DMS53 treated with DMSO at 0.1 percent for 48 hours (cell line): ENCODE data around the gene LRP1.

Experiments used
- DNase-seq: peaks from one replicate; lab custom pipeline; 2025; ENCODE audit not compliant: unreplicated experiment; lab: John Stamatoyannopoulos, UW

The LRP1 gene

DNA sequence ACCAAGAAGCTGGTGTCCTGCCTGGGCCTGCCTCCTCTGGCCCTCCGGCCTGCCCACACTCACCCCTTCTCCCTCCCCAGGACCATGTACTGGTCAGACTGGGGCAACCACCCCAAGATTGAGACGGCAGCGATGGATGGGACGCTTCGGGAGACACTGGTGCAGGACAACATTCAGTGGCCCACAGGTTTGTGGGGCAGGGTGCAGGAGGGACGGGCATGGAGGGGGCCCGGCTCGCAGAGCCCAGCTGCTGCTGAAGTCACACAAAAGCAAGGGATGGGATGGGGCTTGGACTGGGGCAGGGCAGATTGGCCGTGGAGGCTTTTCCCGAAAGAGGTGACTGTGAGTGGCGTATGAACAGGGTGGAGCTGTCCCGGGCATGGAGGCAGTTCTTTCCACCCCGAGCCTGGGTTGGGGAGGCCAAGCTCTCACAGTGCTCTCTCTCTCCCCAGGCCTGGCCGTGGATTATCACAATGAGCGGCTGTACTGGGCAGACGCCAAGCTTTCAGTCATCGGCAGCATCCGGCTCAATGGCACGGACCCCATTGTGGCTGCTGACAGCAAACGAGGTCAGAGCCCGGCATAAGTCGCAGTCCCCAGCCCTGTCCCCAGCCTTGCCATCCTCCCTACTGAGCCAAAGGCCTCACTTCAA, 80.5 kb downstream of the LRP1 start:
- no peak for DNase-seq

DNA sequence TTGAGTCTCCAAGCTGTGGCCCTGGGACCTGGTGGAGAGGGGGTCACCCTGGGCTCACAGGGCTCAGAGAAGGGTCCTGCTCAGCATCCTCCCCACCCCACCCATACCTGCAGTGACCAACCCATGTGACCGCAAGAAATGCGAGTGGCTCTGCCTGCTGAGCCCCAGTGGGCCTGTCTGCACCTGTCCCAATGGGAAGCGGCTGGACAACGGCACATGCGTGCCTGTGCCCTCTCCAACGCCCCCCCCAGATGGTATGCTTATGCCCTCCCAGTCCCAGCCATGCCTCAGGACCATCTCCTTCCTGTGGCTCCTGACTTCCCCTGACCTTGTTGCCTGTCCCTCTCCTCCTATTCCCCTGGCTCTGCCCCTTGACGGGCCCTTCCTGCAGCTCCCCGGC, 81.6 kb downstream of the LRP1 start:
- DNase-seq: no peak

DNA sequence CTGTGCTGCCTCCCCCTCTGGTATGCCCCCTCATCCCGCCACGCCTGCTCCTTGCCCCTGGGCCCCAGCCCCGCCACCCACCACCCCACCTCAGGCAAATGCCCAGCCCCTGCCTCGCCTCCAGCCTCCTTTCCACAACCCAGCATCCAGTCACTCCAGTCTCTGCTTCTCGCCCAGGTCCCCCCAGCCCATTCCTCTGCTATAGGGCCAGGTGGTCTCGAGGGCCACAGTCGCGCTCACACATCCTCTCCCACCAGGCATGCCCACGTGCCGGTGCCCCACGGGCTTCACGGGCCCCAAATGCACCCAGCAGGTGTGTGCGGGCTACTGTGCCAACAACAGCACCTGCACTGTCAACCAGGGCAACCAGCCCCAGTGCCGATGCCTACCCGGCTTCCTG, 82.2 kb downstream of the LRP1 start:
- DNase-seq: no peak

DNA sequence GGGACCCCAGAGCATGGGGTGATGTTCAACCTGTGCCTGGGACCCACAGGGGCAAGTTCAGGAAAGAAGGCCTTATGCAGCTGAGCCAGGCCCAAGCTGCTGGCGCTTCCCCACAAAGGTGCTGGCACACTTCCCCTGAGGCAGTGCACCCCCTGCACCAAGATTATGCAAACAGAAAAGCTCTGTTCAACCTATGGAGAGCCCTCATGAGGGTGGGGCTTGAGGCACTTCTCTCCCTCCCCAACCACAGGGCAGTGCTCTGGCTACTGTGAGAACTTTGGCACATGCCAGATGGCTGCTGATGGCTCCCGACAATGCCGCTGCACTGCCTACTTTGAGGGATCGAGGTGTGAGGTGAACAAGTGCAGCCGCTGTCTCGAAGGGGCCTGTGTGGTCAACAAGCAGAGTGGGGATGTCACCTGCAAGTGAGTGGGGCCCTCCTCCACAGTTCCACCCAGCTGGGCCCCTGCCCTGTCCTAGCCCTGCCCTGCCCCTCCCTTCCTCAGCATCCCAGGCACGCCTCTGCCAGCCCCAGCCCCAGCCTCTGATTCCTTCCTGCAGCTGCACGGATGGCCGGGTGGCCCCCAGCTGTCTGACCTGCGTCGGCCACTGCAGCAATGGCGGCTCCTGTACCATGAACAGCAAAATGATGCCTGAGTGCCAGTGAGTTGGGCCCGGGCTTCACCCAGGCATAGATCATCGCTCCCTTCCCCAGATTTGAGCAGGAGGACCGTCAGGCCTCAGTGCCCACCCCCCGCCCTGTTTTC, 82.8 kb downstream of the LRP1 start:
- DNase-seq: no peak

DNA sequence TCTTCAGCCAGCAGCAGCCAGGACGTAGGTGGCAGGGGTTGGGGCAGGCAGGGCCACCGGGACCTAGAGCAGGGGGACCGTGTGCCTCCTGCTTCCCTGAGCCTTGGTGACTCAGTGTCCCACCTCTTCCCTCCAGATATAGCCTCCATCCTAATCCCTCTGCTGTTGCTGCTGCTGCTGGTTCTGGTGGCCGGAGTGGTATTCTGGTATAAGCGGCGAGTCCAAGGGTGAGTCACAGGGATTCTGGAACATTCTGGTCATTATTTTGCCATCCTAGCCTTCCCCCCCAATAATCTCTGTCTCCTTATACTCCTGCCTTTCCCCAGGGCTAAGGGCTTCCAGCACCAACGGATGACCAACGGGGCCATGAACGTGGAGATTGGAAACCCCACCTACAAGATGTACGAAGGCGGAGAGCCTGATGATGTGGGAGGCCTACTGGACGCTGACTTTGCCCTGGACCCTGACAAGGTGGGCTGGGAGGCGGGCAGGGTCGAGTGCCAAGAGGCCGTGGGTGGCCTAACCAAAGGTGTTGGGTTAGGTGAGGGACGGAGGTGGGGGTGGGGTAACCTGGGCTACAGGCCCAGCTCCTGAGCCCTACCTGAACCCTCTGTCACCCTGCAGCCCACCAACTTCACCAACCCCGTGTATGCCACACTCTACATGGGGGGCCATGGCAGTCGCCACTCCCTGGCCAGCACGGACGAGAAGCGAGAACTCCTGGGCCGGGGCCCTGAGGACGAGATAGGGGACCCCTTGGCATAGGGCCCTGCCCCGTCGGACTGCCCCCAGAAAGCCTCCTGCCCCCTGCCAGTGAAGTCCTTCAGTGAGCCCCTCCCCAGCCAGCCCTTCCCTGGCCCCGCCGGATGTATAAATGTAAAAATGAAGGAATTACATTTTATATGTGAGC, 83.8 kb downstream of the LRP1 start:
- DNase-seq: no peak

DNA sequence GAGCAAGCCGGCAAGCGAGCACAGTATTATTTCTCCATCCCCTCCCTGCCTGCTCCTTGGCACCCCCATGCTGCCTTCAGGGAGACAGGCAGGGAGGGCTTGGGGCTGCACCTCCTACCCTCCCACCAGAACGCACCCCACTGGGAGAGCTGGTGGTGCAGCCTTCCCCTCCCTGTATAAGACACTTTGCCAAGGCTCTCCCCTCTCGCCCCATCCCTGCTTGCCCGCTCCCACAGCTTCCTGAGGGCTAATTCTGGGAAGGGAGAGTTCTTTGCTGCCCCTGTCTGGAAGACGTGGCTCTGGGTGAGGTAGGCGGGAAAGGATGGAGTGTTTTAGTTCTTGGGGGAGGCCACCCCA, 84.4 kb downstream of the LRP1 start:
- DNase-seq: no peak

DNA sequence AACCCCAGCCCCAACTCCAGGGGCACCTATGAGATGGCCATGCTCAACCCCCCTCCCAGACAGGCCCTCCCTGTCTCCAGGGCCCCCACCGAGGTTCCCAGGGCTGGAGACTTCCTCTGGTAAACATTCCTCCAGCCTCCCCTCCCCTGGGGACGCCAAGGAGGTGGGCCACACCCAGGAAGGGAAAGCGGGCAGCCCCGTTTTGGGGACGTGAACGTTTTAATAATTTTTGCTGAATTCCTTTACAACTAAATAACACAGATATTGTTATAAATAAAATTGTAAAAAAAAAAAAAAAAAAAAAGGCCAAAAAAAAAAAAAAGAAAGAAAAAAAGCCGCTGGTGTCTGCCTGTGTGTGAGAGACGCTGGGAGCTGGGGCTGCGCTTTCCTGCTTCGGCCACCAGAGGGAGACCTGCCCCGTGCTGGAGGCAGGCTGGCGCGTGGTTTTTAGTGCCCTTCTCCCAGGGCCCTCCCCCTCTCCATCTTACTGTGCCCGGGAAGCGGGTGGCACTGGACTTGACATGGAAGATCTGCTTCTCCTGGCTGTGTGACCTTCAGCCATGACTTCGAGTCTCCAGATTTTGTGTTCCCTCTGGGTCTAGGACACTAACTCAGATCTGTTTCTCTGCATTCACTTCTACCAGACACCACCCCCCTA, 84.9 kb downstream of the LRP1 start:
- DNase-seq: peak; percentile 89

DNA sequence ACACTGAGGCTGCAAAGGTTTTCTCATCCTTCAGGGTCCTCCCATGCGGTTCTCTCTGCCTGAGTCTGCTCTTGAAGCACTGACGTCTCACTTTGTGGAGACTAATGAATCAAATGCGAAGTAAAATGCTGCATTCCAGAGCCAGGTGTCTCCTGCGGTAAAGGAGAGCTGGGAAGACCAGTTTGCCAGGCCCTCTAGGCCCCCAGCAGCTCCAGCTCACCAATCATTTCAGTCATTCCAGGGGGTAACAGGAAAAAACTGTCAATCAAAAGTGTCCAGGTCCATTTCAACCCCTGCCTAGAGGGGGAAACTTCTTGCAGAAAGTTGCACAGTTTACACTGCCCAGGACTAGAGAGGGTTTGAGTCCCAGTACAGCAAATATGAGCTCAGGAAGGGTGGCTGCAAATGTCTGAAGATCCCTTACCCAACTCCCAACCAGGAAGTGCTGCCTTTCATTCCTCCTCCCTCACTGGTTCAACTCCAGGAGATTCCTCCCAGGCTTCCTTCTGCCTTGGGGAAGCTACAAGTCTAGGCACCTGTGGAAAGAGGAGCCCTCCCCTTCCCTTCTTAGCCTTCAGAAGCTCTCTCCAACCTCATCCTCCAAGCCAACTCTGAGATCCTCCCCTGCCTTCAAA, 85.6 kb downstream of the LRP1 start:
- peak; percentile 60 for DNase-seq

DNA sequence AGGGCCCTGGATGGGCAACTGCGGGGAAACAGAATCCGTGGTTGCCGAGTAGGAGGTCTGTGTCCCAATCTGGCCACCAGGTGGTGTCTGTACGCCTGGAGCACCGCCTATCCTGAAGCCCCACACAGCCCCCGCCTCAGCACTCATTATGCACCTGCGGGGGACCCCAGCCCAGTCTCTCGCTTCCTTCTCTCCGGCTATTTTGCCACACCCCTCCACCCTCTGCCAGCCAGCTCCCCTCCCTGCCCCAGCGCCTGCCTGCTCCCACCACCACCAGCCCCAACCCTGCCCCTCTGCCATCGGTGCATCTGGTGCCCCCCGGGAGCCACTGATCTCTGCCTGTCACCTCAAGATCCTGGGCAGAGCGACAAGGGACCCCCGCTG, 86.1 kb downstream of the LRP1 start:
- DNase-seq: peak; percentile 82

DNA sequence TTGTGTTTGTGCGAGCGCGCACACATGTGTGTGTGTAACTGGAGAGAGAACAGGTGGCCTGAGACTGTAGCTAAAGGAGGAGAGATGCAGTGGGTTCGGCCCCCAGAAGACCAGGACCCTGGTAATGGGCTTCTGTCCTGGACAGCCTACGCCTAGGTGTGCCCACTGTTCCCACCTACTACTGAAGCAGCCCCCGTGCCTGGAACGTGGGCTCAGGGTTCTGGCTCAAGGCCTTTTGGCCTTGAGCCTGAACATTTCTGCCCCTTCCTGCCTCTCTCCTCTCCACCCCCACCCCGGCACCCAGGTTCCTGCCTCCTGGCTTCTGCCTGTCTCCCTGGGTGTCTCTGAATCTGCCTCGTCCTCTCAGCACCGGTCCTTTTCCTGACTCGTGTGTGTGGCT, 86.8 kb downstream of the LRP1 start:
- no peak for DNase-seq

DNA sequence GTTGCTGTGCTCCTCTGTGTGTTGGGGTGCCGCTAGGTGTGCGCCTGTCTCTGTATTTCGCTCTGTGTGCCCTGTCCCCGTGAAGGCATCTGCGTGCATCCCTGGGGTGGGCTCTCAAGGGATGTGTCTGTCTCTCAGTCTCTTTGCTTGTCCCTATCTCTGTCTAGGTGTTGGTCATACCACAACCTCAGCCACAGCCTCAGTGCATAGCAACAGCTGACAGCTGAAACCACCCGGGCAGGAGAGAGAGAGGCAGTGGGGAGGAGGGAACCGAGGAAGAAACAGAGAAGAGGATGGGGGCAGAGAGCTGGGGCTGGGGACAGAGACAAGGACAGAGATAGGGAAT, 87.4 kb downstream of the LRP1 start:
- DNase-seq: peak; percentile 47

DNA sequence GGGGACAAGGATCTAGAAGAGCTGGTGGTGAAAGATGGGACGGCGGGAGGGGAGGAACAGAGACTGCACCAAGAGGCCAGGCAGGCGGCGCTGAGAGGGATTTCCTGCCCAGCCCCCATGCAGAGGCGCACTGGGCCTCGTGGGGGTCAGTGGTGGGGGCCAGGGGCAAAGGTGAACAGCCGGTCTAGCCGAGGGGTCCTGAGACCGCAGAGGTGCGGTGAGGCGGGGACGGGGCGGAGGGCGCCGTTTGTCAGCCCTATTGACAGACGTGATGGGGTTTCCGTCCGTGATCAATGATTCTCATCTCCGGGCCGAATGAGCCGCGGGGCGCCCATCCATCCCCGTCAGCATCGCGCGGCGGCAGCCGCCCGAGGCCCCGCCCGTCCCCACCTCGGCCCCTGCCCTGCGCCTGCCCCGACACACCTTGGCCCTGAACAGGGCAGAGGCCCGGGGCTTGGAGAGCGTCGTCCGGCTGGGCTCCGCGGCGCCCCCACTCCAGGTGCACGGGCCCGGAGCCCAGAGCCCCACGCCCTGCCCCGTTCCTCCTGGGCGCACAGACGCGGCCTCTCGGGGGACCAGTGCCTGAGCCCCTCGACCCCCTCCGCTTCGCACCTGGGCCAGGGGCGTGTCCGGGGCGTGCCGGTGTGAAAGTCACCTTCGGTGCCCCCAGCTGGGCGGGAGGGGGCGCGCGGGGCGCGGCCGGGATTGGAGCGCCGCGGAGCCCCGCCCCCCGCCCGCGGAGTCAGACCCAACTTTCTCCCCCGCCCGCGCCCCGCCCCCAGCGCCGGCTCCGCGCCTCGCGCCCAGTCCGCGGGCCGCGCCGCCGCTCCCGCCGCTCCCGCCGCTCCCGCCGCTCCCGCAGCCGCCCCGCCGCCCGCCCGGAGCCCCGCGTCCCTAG, 88.0 kb downstream of the LRP1 start, which contains the start of gene NXPH4:
TSS of gene NXPH4 (plus strand) at position 781 of the 898 bp plus-strand sequence. CDS start 176 bp downstream, outside the sequence.
- peak; percentile 47 for DNase-seq

DNA sequence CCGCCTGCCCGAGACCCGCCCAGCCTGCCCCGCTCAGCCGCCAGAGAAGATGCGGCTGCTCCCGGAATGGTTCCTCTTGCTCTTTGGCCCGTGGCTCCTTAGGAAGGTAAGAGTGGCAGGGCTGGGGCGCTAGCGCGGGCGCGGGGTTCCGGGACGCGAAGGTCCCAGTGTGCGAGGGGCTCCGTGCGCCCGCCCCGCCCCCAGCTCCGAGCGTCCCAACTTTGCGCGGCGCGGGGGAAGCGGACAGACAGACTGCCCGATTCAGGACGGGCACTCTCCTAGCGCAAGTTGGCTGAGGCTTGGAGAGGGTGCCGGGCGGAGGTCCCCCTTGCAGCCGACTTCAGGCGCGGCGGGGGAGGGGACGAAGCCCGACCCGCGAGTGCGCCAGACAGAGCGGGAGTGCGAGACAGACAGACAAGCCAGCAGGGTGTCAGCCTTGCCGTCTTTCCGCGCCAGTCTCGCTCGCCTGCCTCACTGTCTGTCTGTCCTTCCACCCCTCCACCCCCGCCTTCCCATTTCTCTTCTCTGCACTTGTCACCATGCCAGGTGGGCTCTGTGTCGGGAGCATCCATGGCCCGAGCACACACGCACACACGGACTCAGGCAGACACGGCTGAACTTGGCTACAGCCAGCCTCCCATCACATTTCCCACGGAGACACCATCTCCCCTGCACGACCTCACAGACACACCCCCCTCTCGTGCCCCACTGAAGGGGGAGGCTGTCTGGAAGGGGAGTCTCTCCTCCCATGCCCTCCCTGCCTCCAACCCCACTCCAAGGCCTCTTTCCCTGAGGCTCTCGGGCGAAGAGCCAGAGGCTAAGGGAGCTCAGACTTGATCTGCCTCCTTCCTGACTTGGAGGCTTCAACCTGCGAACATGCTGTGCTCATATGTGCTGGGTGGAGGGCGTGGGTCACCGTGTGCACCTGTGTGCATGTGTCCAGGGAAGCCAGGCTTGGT, 88.9 kb downstream of the LRP1 start:
- DNase-seq: no peak

DNA sequence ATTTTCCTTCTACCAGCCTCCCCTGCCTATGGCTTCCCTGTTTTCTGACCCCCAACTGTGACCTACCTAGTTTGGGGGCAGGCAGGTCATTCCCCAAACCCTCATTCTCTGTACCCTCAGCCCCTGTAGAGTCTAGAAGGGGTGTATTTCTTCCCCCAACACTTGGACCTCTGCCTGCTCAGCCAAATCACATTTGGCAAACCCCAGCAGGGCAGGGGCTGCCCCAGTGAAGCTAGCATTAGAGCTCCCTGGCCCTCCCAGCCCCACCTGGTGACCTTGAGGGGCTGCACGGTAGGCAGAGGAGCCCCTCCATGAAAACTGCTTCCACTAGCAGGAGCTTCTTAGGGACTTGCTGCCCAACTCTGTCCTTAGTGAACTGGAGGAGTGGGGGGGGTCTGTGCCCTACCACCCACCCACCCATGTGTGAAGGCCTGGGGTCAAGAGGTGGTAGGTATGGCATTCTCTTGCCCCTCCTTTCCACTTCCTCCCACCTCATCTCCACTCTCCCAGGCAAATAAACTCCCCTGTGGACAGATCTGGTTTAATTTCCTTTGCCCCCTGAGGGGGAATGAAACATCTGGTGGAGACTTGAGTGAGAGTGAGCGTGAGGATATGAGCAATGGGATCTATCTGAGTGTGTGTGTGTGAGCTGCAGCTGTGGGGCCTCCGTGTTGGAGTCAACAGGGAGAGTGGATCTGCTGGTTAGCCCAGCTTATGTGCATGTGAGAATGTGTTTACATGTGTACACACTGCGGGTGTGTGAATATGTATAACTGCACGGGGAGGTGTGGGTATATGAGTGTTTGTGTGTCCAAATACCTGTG, 90.0 kb downstream of the LRP1 start:
- no peak for DNase-seq

DNA sequence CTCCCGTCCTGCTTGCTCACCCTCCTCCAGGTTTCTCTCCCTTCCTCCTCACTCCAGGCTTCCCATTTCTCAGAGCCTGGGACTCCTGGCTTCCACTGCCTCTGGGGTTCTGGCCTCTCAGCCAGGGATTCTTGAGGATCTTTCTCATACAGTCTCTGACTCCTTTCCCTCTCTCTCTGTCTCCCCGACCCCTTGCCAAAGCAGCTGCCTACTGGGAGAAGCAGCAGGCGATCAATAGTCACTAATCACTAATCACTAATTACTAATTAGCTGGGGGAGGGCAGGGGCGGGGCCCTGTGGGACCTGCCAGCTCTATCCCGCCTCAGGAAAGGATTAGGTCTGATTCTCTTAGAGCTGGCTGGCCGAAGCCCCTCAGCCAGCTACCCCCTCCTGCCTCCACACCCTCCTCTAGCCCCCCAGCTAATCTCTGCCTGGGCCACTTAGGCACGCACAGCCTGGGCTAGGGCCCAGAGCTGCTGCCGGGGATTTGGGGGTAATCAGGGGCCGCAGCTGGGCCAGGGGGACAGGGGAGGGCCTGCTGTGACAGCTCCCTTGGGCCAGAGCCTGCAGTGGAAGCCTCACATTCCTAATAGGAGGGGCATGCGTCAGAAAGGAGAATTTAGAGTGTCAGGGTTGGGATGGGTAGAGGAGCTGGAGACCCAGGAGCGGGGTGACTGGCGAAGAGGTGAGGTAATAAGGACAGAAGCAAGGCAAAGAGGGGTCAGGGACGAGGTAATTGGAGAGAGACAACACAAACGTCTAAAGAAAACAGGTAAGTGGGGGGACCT, 91.1 kb downstream of the LRP1 start:
- no peak for DNase-seq

DNA sequence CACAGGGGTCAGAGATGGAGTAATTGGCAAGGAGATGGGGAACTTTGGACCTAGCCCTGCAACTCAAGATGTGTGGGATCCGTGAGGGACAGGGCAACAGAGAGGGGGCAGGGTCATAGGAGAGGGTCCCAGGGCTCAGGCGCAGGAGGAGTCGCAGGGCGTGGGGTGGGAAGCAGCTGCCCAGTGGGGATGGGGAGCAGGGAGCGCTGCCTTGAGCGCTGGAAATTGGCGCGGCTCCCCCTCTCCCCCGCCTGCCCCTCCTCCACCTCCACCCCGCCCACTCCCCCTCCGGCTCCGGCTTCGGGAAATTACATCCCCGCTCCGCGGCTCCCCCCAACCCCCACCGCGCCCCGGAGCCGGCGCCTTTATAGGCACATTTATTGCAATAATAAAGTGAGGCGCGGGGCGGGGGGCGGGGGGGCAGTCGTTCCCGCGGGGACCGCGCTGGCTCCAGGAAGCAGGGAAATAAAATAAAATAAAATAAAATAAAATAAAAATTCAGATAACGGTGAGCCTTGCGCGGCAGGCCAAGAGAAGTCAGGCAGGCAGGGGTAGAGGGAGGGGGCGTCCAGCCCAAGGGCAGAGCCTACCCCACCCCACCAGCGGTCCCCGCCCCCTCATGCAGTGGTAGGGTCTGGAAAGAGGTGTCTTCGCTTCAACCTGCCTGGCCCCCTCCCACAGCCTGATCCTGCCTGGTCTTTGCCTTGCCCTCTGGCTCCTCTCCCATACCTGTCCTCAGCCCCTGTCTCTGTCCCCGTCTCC, 91.9 kb downstream of the LRP1 start:
- DNase-seq: no peak
